GM15510 (cell line): ENCODE results near the gene PATJ.

Experiments
- POLR2A ChIP-seq: IDR thresholded peaks from 3 replicates; pipeline ENCODE4 v1.6.1; 2011; ENCODE audit warnings: borderline replicate concordance; ENCODE audit not compliant: insufficient read length; ENCODE audit errors: extremely low read depth

Gene PATJ

GRCh38 chr1:62196086-62196690 lies 453.9 kb downstream of the PATJ start:
- no peak for TF ChIP-seq POLR2A

- TF ChIP-seq POLR2A, result no peak
These were observed 455.9 kb downstream of the PATJ start for GRCh38 chr1:62198069-62198780.

GRCh38 chr1:62198781-62199125 lies 456.5 kb downstream of the PATJ start:
- TF ChIP-seq POLR2A, result no peak

GRCh38 chr1:62207187-62207586 lies 464.9 kb downstream of the PATJ start:
- TF ChIP-seq POLR2A, result no peak

- TF ChIP-seq POLR2A, result no peak
These were observed 465.8 kb downstream of the PATJ start for GRCh38 chr1:62208087-62208486.

GRCh38 chr1:62208970-62209369 lies 466.7 kb downstream of the PATJ start:
- no peak for TF ChIP-seq POLR2A

- no peak for TF ChIP-seq POLR2A
These were observed 467.8 kb downstream of the PATJ start for GRCh38 chr1:62209931-62210595.

- TF ChIP-seq POLR2A, result no peak
These were observed 468.7 kb downstream of the PATJ start for GRCh38 chr1:62210960-62211359.

- no peak for TF ChIP-seq POLR2A
These were observed 470.1 kb downstream of the PATJ start for GRCh38 chr1:62212411-62212810.

- TF ChIP-seq POLR2A, result no peak
These were observed 471.0 kb downstream of the PATJ start for GRCh38 chr1:62213075-62213914.

- TF ChIP-seq POLR2A, result no peak
These were observed 476.3 kb downstream of the PATJ start for GRCh38 chr1:62218604-62219003.

- no peak for TF ChIP-seq POLR2A
These were observed 478.9 kb downstream of the PATJ start for GRCh38 chr1:62221171-62221570.

- TF ChIP-seq POLR2A, result no peak
These were observed 480.0 kb downstream of the PATJ start for GRCh38 chr1:62222321-62222720.

- no peak for TF ChIP-seq POLR2A
These were observed 481.9 kb downstream of the PATJ start for GRCh38 chr1:62224182-62224581.

- no peak for TF ChIP-seq POLR2A
These were observed 485.2 kb downstream of the PATJ start for GRCh38 chr1:62227496-62227895.
